ENCODE measurements around the gene AFAP1.

The AFAP1 gene

DNA sequence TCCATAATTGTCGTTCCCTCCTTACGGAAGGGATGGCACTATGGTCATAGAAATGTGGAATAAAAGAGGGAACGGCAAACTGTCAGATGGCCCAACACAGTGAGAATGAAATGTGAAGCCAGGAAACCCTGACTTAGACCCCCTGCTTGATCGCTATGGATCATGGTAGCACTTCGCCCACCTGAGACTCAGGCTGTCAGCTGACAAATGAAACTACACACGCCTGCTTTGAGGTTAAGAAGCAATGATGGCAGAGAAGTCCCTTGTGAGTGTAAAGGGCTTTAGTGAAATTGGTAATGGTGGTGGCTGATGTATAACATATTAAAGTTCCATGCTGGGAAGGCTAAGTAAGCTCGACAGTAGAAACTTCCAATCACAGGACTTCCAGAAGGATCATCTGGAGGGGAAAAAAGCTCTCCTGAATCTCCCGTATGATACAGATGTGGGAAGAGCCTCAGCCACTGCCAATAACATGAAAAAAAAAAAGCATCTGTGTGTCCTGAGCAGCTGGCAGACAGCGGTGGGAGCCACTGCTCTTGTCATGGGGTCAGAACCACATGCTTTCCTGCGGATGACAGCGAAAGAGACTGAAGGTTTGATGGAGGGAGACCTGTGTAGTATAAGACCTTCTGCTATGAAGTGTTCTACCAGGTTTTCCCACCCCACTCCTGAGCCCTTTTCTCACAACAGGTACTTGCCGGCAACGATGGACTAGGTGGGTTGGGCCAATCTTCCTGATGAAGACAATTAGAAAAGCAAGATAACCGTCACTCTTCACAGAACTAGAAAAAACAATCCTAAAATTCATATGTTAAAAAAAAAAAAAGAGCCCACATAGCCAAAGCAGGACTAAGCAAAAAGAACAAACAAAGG is 107.6 kb downstream of the AFAP1 start:
- no peaks in the 10 kb centered on the region for H3F3A ChIP-seq (ENCODE audit: low read depth)
- no peaks in the 10 kb centered on the region for H4K20me1 ChIP-seq (ENCODE audit: insufficient read depth, low read length, poor library complexity, severe bottlenecking)
- no peak overlapping the region for H3K4me2 ChIP-seq (ENCODE audit: low read depth, low read length, poor library complexity, severe bottlenecking)
- H3K36me3 ChIP-seq (ENCODE audit: insufficient read depth, low read length), result no peaks in the 10 kb centered on the region
- TF ChIP-seq, protein P1, sequence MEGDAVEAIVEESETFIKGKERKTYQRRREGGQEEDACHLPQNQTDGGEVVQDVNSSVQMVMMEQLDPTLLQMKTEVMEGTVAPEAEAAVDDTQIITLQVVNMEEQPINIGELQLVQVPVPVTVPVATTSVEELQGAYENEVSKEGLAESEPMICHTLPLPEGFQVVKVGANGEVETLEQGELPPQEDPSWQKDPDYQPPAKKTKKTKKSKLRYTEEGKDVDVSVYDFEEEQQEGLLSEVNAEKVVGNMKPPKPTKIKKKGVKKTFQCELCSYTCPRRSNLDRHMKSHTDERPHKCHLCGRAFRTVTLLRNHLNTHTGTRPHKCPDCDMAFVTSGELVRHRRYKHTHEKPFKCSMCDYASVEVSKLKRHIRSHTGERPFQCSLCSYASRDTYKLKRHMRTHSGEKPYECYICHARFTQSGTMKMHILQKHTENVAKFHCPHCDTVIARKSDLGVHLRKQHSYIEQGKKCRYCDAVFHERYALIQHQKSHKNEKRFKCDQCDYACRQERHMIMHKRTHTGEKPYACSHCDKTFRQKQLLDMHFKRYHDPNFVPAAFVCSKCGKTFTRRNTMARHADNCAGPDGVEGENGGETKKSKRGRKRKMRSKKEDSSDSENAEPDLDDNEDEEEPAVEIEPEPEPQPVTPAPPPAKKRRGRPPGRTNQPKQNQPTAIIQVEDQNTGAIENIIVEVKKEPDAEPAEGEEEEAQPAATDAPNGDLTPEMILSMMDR (conservative IDR thresholded peaks at IDR 0.05; ENCODE audit: low read length), result no peak
- TF ChIP-seq EZH2phosphoT487 (IDR thresholded peaks at IDR 0.05; ENCODE audit: borderline replicate concordance), result no peak
- H3K9me2 ChIP-seq (replicated peaks; ENCODE audit: low read depth, low read length), result no peaks in the 10 kb centered on the region
- no peak overlapping the region for H3K4me3 ChIP-seq (ENCODE audit: low read length, poor library complexity, severe bottlenecking)
- H2AFZ ChIP-seq (ENCODE audit: low read length), result no peak overlapping the region
- no peaks in the 10 kb centered on the region for H3K27me3 ChIP-seq (ENCODE audit: insufficient read depth, low read length, poor library complexity, severe bottlenecking)
- H3K4me1 ChIP-seq (ENCODE audit: insufficient read depth, low read length, poor library complexity, severe bottlenecking), result no peaks in the 10 kb centered on the region
- H3K9ac ChIP-seq (ENCODE audit: low read depth, low read length, poor library complexity, severe bottlenecking), result no peak overlapping the region
- no peaks in the 10 kb centered on the region for H3K9me3 ChIP-seq (ENCODE audit: insufficient read depth, low read depth, low read length)
- no peaks in the 10 kb centered on the region for H3K79me2 ChIP-seq (ENCODE audit: insufficient read depth, low read length)

DNA sequence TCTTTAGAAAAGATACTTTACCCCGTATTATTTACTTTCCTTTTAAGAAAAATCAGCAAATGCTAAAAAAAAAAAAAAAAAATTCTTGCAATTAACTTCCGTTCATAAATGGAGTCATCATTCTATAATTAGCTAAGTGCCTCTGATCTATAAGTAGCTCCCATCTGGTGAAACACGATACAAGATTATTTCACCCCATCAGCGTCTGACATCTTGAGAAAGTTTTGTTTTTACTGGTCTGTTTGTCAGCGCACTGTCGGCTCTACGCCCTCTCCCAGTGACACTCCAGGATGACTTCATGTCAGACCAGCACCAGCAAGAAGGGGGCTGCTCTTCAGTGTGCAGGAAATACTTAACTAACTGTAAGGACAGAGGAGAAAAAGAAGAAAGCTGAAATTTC is 108.3 kb downstream of the AFAP1 start:
- no peaks in the 10 kb centered on the region for H3K9me2 ChIP-seq (replicated peaks; ENCODE audit: low read depth, low read length)
- H3K9ac ChIP-seq (ENCODE audit: low read depth, low read length, poor library complexity, severe bottlenecking), result no peak overlapping the region
- no peaks in the 10 kb centered on the region; the same call in 1 of the 2 replicates for H3K9me3 ChIP-seq (ENCODE audit: insufficient read depth, low read depth, low read length)
- no peaks in the 10 kb centered on the region for H3F3A ChIP-seq (ENCODE audit: low read depth)
- no peak overlapping the region for H3K4me3 ChIP-seq (ENCODE audit: low read length, poor library complexity, severe bottlenecking)
- no peaks in the 10 kb centered on the region for H4K20me1 ChIP-seq (ENCODE audit: insufficient read depth, low read length, poor library complexity, severe bottlenecking)
- no peaks in the 10 kb centered on the region for H3K4me1 ChIP-seq (ENCODE audit: insufficient read depth, low read length, poor library complexity, severe bottlenecking)
- no peak overlapping the region for H2AFZ ChIP-seq (ENCODE audit: low read length)
- TF ChIP-seq EZH2phosphoT487 (IDR thresholded peaks at IDR 0.05; ENCODE audit: borderline replicate concordance), result no peak
- TF ChIP-seq, protein P1 (conservative IDR thresholded peaks at IDR 0.05; ENCODE audit: low read length), result no peak
- no peaks in the 10 kb centered on the region for H3K79me2 ChIP-seq (ENCODE audit: insufficient read depth, low read length)
- H3K4me2 ChIP-seq (ENCODE audit: low read depth, low read length, poor library complexity, severe bottlenecking), result no peak overlapping the region
- H3K36me3 ChIP-seq (ENCODE audit: insufficient read depth, low read length), result no peaks in the 10 kb centered on the region
- H3K27me3 ChIP-seq (ENCODE audit: insufficient read depth, low read length, poor library complexity, severe bottlenecking), result no peaks in the 10 kb centered on the region

DNA sequence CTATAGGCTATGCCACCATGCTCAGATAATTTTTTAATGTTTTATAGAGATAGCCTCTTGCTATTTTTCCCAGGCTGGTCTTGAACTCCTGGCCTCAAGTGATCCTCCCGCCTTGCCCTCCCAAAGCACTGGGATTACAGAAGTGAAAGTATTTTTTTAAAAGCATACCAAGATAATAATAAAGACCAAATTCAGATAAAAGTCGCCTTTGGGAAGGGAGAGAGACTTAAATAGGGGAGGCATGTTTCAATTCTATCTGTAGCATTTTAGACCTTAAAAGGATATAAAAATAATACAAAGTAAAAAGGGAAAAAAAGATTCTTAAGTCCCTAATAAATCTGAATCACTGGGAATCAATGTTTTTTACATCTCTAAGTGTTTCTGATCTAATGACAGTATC is 108.9 kb downstream of the AFAP1 start:
- Histone ChIP-seq H4K20me1 (ENCODE audit: insufficient read depth, low read length, poor library complexity, severe bottlenecking) (no peaks in the 10 kb centered on the region), H3K9me2 (replicated peaks; ENCODE audit: low read depth, low read length) (no peaks in the 10 kb centered on the region), H3K9ac (ENCODE audit: low read depth, low read length, poor library complexity, severe bottlenecking) (no peak overlapping the region), H3K27me3 (ENCODE audit: insufficient read depth, low read length, poor library complexity, severe bottlenecking) (no peaks in the 10 kb centered on the region), H3K4me3 (ENCODE audit: low read length, poor library complexity, severe bottlenecking) (no peak overlapping the region), H3K36me3 (ENCODE audit: insufficient read depth, low read length) (no peaks in the 10 kb centered on the region), H2AFZ (ENCODE audit: low read length) (no peak overlapping the region), H3K9me3 (ENCODE audit: insufficient read depth, low read depth, low read length) (no peaks in the 10 kb centered on the region; the same call in 1 of the 2 replicates), H3K79me2 (ENCODE audit: insufficient read depth, low read length) (no peaks in the 10 kb centered on the region), H3F3A (ENCODE audit: low read depth) (no peaks in the 10 kb centered on the region), H3K4me1 (ENCODE audit: insufficient read depth, low read length, poor library complexity, severe bottlenecking) (no peaks in the 10 kb centered on the region), H3K4me2 (ENCODE audit: low read depth, low read length, poor library complexity, severe bottlenecking) (no peak overlapping the region)
- TF ChIP-seq, protein P1 (conservative IDR thresholded peaks at IDR 0.05; ENCODE audit: low read length), result no peak

All from Loucy (cell line).